HUES64 (cell line): ENCODE measurements around the gene GNAS-AS1.

Experiments
- H3K27ac ChIP-seq: 2 replicates; pipeline ENCODE4 v1.7.0; 2013; ENCODE audit warnings: low read depth, low read length, inconsistent platforms
- H3K27me3 ChIP-seq: 2 replicates; pipeline ENCODE4 v1.6.1; 2013; ENCODE audit warnings: mild to moderate bottlenecking, low read length; ENCODE audit not compliant: insufficient read depth
- H3K36me3 ChIP-seq: 2 replicates; pipeline ENCODE4 v1.6.1; 2013; ENCODE audit warnings: mild to moderate bottlenecking, low read length; ENCODE audit not compliant: insufficient read depth
- H3K4me1 ChIP-seq: 2 replicates; pipeline ENCODE4 v1.6.1; 2013; ENCODE audit warnings: mild to moderate bottlenecking, low read length, moderate library complexity; ENCODE audit not compliant: insufficient read depth
- H3K4me3 ChIP-seq: 2 replicates; pipeline ENCODE4 v1.5.1; 2013; ENCODE audit warnings: mild to moderate bottlenecking, low read length, moderate library complexity
- H3K9ac ChIP-seq: 2 replicates; pipeline ENCODE4 v1.6.1; 2013; ENCODE audit warnings: mild to moderate bottlenecking, low read depth, low read length
- H3K9me3 ChIP-seq: 2 replicates; pipeline ENCODE4 v1.6.1; 2013; ENCODE audit warnings: low read depth, low read length; ENCODE audit not compliant: insufficient read depth
- WGBS: fragments of 150-250, 120-280 bp; methylation state at CpG from one replicate; pipeline ENCODE4 v1.1.7; 2013; ENCODE audit warnings: missing lambda C conversion rate; 5-methylcytosine and 5-hydroxymethylcytosine counted together

GNAS-AS1 gene

DNA sequence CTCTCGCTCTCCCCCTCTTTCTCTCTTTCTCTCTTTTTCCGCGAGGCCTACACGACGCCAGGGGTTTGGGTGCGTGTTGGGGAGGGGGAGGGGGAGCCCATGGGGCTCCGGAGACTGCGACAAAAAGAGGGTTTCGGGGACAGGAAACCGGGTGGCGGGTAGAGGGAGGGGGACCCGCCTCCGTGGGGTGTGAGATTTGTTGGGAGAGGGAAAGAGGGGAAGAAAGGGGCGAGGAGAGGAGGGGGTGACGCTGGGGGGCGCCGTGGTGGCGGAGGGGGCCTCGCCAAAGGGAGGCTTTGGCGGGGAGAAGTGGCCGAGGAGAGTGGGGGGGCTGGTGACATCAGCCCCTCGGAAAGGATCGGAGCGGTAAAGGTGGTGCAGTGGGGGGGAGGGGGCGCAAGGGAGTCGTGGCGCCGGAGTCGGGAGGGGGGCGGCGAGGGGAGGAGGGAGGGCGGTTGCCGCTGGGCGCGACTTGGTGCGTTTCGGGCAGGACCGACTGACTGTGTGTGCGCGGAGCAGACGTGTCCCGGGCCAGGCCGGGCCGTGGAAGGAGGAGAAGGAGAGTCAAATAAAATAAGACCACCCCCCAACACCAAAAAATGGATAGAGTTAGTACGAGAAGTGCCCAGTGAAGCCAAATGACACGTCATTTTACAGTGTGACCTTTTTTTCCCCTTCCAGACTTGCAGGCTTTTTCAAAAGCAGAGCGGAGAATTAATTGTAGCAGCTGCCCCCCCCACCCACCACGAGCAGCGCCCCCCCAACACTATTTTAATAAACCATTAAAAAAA is 41.6 kb upstream of the GNAS-AS1 start:
- Histone ChIP-seq H3K27ac (peak overlapping the region; percentile 95), H3K27me3 (0 out of 2 replicates have a peak, but pooled peaks cover 2% of the 10 kb centered on the region), H3K4me1 (peaks cover 47% of the 10 kb centered on the region), H3K4me3 (peak overlapping the region; percentile 94), H3K9ac (peak overlapping the region; percentile 90), H3K9me3 (no peaks in the 10 kb centered on the region), H3K36me3 (peaks cover 15% of the 10 kb centered on the region; the same call in 1 of the 2 replicates)
- WGBS: under 1% methylated on average over 40 of the region's 49 CpGs

DNA sequence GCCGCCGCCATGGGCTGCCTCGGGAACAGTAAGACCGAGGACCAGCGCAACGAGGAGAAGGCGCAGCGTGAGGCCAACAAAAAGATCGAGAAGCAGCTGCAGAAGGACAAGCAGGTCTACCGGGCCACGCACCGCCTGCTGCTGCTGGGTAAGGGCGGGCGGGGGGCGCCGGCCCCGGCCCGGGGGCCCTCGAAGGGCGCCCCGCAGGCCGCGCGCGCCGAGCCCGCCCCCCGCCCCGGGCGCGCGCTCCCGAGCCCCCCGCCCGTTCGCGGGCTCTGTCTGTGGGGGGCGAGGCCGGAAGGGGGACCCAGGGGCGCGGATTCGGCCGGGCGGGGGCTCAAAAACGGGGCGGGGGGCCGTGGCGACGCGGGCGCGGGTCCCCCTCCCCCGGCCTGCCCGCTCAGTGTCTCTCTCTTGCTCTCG is 41.0 kb upstream of the GNAS-AS1 start:
- Histone ChIP-seq H3K4me1 (peaks cover 41% of the 10 kb centered on the region), H3K27ac (peak overlapping the region; percentile 95), H3K4me3 (peak overlapping the region; percentile 94)

DNA sequence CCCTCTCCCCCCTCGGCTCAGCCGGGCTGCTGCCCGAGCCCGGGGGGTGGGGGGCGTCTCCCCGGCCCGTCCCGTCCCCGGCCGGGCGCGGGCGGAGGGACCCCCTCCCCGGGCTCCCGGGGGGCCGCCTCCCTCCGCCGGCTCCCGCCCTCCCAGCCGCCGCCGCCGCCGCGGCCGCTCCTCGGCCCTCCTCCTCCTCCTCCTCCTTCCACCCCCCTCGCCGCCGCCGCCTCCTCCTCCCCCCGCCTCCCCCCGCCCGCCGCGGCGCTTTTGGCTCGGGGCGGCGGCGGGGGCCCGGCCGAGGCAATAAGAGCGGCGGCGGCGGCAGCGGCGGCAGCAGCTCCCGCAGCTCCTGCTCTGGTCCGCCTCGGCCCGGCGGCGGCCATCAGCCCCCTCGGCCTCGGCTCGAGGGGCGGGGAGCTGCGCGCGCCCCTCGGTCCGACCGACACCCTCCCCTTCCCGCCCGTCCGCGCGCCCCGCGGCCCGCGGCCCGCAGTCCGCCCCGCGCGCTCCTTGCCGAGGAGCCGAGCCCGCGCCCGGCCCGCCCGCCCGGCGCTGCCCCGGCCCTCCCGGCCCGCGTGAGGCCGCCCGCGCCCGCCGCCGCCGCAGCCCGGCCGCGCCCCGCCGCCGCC is 40.5 kb upstream of the GNAS-AS1 start:
- Histone ChIP-seq H3K9me3 (no peaks in the 10 kb centered on the region), H3K4me3 (peak overlapping the region; percentile 94), H3K36me3 (peaks cover 3% of the 10 kb centered on the region), H3K4me1 (peaks cover 36% of the 10 kb centered on the region), H3K9ac (peak overlapping the region; percentile 81), H3K27me3 (0 out of 2 replicates have a peak, but pooled peaks cover 2% of the 10 kb centered on the region), H3K27ac (peak overlapping the region; percentile 95; the same call in 1 of the 2 replicates)
- under 1% methylated on average over 96 of the region's 105 CpGs for WGBS

More for the DNA sequence above, 41.0 kb upstream of the GNAS-AS1 start:
- WGBS: under 1% methylated on average over 55 of the region's 55 CpGs
- Histone ChIP-seq H3K36me3 (peaks cover 9% of the 10 kb centered on the region; the same call in 1 of the 2 replicates), H3K9ac (peak overlapping the region; percentile 90), H3K27me3 (0 out of 2 replicates have a peak, but pooled peaks cover 2% of the 10 kb centered on the region), H3K9me3 (no peaks in the 10 kb centered on the region)

DNA sequence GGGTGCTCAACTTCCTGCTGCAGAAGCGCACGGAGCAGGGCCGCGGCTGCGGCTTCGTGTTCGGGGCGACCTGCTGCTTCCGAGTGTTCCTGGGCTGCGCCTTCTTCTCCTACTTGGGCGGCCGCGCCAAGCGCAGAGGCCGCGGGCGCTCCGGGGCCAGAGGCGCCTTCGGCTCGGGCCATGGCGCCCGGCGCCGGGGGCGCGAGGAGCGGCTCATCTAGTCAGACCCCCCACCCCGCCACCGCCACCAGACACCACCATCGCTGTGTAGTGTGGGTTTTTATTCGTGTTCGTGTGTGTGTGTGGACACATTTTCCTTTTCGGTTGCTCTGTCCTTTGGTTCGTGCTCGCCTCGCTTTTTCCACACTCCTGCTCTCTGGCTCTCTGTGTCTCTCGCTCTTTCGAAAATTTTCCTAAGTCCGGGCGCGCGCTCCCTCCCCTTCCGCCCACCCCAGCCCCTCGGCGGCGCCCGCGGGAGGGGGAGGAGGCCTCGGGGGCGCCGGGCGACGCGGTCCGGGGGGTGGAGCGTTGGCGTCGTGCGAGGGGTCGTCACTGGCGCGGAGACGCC is 39.9 kb upstream of the GNAS-AS1 start:
- peak overlapping the region; percentile 93 for H3K4me3 ChIP-seq
- WGBS: 2% methylated on average over 57 of the region's 64 CpGs
- peaks cover 30% of the 10 kb centered on the region for H3K4me1 ChIP-seq
- no peaks in the 10 kb centered on the region; the same call in none of the 2 replicates for H3K36me3 ChIP-seq
- peak overlapping the region; percentile 81 for H3K9ac ChIP-seq
- no peaks in the 10 kb centered on the region for H3K9me3 ChIP-seq
- H3K27ac ChIP-seq: peak overlapping the region; percentile 95
- 0 out of 2 replicates have a peak, but pooled peaks cover 2% of the 10 kb centered on the region for H3K27me3 ChIP-seq

DNA sequence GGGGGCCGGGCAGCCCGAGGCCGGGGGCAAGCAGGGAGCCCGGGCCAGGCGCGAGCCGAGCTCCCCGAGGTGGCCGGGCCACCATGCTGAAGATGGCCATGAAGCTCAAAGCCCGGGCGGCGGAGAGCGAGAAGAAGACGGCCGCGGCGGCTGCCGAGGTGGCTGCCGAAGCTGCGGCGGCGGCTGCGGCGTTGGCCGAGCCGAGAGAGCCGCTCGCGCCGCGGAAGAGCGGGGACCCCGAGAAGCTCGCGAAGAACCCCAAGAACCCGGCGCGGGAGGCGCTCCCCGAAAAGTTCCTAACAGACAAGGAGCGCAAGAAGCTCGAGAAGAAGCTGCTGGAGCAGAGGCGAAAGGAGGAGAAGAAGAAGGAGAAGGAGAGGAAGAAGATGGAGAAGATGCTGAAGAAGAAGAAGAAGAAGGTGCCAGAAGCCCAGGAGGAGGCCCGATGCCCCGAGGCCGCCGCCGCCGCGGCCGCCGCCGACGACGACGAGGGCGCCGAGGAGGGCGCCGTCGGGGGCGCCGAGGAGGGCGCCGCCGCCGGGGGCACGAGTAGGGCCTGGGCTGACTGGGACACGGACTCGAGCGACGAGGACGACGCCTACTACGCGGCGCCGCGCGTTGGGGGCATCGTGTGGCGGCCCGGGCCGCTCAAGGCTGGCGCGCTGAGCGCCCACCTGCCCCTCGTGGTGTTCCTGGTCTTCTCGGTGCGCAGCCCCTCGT is 39.3 kb upstream of the GNAS-AS1 start:
- 0 out of 2 replicates have a peak, but pooled peaks cover 2% of the 10 kb centered on the region for H3K27me3 ChIP-seq
- no peaks in the 10 kb centered on the region for H3K9me3 ChIP-seq
- peak overlapping the region; percentile 93 for H3K4me3 ChIP-seq
- 10% methylated on average over 91 of the region's 91 CpGs for WGBS
- H3K9ac ChIP-seq: peak overlapping the region; percentile 81
- peak overlapping the region; percentile 95; the same call in 1 of the 2 replicates for H3K27ac ChIP-seq
- H3K36me3 ChIP-seq: peaks cover 3% of the 10 kb centered on the region; the same call in 1 of the 2 replicates
- H3K4me1 ChIP-seq: peaks cover 24% of the 10 kb centered on the region

DNA sequence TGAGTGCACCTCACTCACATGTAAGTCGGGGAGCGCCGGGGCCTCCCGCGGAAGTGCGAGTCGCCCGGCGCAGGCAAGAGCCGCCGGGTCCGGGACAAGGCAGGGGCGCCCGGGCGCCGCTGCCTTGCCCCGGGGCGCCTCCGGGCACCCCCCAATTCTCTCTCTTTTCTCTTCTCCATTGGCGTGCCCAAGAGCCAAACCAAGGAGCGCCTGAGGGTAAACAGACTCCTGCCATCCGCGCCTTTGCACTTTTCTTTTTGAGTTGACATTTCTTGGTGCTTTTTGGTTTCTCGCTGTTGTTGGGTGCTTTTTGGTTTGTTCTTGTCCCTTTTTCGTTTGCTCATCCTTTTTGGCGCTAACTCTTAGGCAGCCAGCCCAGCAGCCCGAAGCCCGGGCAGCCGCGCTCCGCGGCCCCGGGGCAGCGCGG is 38.6 kb upstream of the GNAS-AS1 start:
- Histone ChIP-seq H3K27ac (no peak overlapping the region), H3K27me3 (0 out of 2 replicates have a peak, but pooled peaks cover 2% of the 10 kb centered on the region), H3K4me3 (peak overlapping the region; percentile 93), H3K9me3 (no peaks in the 10 kb centered on the region), H3K4me1 (peaks cover 17% of the 10 kb centered on the region), H3K36me3 (peaks cover 7% of the 10 kb centered on the region; the same call in 1 of the 2 replicates), H3K9ac (peak overlapping the region; percentile 81)
- 14% methylated on average over 35 of the region's 35 CpGs for WGBS

DNA sequence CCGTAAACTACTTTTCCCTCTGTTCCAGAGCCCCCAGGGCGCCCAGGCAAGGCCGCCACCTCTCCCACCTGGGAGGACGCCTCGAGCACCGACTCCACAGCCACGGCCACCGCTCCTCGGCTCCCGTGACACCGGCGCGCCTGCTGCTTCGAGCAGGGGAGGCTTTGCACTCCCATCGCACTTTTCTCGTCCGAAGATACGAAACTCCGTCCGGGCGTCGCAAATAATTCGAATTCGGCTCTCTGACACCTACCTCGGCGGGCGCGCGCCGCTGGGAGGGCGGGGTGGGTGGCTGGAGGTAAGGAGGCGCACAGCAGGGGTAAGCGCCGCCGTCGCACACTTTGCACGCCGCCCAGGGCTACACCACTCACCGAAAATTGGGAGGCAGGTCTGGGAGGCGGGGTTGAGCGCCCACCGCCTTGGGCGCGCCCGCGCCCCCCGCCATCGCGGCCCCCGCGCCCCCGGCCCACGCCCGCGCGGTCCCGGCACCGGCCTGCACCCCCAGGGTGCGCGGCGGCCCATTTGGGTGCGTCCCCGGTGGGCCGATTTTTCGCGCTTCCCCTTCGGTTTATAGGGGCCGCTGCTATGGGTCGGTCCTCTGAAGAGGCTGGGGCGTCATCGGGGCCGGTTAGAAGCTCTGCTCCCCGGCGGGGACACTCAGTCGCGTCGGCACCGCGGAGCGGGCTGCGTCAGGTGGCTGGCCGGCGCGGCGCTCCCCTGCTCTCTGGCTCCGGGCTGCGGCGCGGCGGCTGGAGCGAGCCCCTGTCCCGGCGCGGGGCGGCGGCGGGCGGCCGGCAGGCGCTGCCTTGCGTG is 38.0 kb upstream of the GNAS-AS1 start:
- 0 out of 2 replicates have a peak, but pooled peaks cover 2% of the 10 kb centered on the region for H3K27me3 ChIP-seq
- H3K9ac ChIP-seq: peak overlapping the region; percentile 81
- 19% methylated on average over 101 of the region's 101 CpGs for WGBS
- H3K27ac ChIP-seq: peak overlapping the region; percentile 44
- no peaks in the 10 kb centered on the region for H3K9me3 ChIP-seq
- H3K4me1 ChIP-seq: peaks cover 16% of the 10 kb centered on the region
- peak overlapping the region; percentile 93 for H3K4me3 ChIP-seq
- H3K36me3 ChIP-seq: peaks cover 7% of the 10 kb centered on the region; the same call in 1 of the 2 replicates

DNA sequence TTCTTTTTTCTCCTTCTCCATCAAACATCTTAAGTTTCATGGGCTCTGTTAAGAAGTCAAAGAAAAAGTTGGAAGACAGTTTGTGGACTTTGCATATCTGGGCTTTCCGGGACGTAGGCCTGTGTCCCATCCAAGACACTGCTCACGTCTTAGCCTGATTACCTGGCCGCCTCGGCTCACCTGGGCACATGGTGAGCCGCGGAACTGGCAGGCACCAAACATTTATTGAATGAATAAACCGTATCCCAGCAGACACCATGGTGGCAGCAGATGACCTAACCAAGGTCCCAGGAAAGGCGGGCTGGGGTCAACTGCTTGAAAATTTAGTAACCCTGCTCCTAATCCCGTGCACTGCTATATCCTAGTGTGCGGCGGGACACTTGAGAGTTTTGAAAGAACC is 37.4 kb upstream of the GNAS-AS1 start:
- Histone ChIP-seq H3K36me3 (peaks cover 7% of the 10 kb centered on the region; the same call in 1 of the 2 replicates), H3K9me3 (no peaks in the 10 kb centered on the region), H3K27me3 (0 out of 2 replicates have a peak, but pooled peaks cover 2% of the 10 kb centered on the region), H3K27ac (peak overlapping the region; percentile 44; the same call in 1 of the 2 replicates), H3K4me1 (peaks cover 16% of the 10 kb centered on the region), H3K9ac (peak overlapping the region; percentile 81), H3K4me3 (peak overlapping the region; percentile 93)
- WGBS: 58% methylated on average over 12 of the region's 12 CpGs

DNA sequence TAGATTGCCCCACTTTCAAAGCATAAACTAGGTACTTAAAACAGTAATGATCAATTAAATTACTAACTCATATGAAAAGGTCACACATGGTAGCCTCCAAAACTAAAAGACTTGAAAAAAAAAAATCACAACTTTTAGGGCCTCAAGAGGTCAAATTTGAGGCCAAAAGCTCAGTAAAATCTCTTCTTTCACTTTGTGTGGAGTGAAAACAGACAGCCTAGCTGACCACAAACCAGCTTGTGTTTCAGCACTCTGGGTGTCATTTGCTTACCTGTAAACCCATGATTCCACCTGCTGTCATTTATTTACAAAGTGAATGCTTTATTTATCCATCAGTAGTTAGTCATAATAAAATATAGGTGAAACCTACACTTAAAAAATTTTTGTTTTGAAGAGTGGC is 35.8 kb upstream of the GNAS-AS1 start:
- no peak overlapping the region for H3K27ac ChIP-seq
- H3K4me3 ChIP-seq: no peak overlapping the region

DNA sequence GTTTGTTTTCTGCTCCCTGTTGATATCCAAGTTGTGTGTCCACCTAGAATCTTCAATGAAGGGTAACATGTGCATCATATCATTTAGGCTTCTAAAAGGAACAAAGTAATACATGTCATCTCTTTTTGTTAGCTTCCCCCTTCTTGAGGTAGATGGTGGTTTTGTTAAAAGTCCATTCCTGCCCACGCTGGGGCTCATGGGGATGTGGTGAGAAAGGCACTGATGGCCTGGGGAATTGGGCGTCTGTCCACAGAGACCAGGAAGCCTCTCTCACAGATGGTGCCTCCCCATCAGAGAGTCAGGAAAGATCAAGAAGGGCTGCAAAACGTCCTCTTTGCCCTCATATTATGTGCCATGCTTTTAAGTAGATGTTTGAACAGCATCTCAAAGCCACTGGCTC is 34.3 kb upstream of the GNAS-AS1 start:
- no peak overlapping the region for H3K4me3 ChIP-seq
- H3K9ac ChIP-seq: no peak overlapping the region
- H3K27me3 ChIP-seq: 0 out of 2 replicates have a peak, but pooled peaks cover 1% of the 10 kb centered on the region
- 92% methylated on average over 3 of the region's 3 CpGs for WGBS
- no peaks in the 10 kb centered on the region for H3K9me3 ChIP-seq
- peaks cover 7% of the 10 kb centered on the region; the same call in 1 of the 2 replicates for H3K36me3 ChIP-seq
- no peak overlapping the region for H3K27ac ChIP-seq
- H3K4me1 ChIP-seq: peaks cover 23% of the 10 kb centered on the region

More for the DNA sequence above, 35.8 kb upstream of the GNAS-AS1 start:
- H3K36me3 ChIP-seq: peaks cover 7% of the 10 kb centered on the region; the same call in 1 of the 2 replicates
- no peaks in the 10 kb centered on the region for H3K9me3 ChIP-seq
- H3K4me1 ChIP-seq: peaks cover 23% of the 10 kb centered on the region
- no peak overlapping the region for H3K9ac ChIP-seq
- H3K27me3 ChIP-seq: 0 out of 2 replicates have a peak, but pooled peaks cover 2% of the 10 kb centered on the region
